ENCODE data around the gene GRM8. TPM values are rescaled to one million over a fixed set of nuclear protein-coding genes. Genes with fewer than 3 reads are reported as not detected.

Gene GRM8
- total RNA-seq, 1 donor from 2014 or later = 0.51 TPM

DNA sequence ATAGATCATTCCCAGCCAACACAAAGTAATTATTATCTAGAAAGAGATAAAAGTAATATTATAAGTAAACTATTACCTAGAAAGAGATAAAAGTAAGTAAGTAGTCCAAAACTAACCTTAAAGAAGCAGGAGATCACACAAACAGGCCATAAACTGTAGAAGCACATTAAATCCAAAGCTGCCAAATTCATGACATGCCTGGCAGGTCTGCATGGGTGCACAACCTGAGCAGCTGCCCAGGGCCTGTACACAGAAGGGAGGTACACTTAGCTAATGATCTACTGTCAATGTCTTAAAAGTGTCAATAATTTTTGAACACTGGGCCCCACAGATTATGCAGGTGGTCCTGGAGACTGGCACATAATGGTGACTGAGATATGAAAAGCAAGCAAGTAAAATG lies 196.5 kb downstream of the GRM8 start:
- H3K27ac Mint-ChIP-seq (ENCODE audit: unreplicated experiment) = no peak overlapping the region
- H3K36me3 Mint-ChIP-seq (ENCODE audit: unreplicated experiment) = no peaks in the 10 kb centered on the region
- TF ChIP-seq, protein P1, sequence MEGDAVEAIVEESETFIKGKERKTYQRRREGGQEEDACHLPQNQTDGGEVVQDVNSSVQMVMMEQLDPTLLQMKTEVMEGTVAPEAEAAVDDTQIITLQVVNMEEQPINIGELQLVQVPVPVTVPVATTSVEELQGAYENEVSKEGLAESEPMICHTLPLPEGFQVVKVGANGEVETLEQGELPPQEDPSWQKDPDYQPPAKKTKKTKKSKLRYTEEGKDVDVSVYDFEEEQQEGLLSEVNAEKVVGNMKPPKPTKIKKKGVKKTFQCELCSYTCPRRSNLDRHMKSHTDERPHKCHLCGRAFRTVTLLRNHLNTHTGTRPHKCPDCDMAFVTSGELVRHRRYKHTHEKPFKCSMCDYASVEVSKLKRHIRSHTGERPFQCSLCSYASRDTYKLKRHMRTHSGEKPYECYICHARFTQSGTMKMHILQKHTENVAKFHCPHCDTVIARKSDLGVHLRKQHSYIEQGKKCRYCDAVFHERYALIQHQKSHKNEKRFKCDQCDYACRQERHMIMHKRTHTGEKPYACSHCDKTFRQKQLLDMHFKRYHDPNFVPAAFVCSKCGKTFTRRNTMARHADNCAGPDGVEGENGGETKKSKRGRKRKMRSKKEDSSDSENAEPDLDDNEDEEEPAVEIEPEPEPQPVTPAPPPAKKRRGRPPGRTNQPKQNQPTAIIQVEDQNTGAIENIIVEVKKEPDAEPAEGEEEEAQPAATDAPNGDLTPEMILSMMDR (IDR thresholded peaks at IDR 0.05) = no peak
- no peaks in the 10 kb centered on the region for H3K4me1 Mint-ChIP-seq (ENCODE audit: unreplicated experiment)
- H3K4me3 Mint-ChIP-seq (ENCODE audit: unreplicated experiment) = no peak overlapping the region
- H3K27me3 Mint-ChIP-seq (ENCODE audit: unreplicated experiment) = no peaks in the 10 kb centered on the region
- no peak for DNase-seq (ENCODE audit: extremely low spot score, unreplicated experiment)
- no peaks in the 10 kb centered on the region for H3K9me3 Mint-ChIP-seq (ENCODE audit: unreplicated experiment)

DNA sequence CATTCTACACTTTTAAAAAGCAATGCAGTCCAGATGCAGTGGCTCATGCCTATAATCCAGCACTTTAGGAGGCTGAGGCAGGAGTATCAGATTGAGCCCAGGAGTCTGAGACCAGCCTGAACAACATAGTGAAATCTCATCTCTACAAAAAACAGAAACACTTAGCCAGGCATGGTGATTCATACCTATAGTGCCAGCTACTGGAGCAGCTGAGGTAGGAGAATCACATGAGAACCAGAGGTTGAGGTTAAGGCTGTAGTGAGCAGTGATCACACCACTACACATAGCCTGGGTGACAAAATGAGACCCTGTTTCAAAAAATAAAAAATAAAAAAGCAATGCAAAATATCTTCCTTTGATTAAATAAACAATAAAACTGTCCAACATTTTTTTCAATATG lies 205.2 kb downstream of the GRM8 start:
- Mint-ChIP-seq H3K4me3 (ENCODE audit: unreplicated experiment) (no peak overlapping the region), H3K9me3 (ENCODE audit: unreplicated experiment) (no peaks in the 10 kb centered on the region), H3K27me3 (ENCODE audit: unreplicated experiment) (no peaks in the 10 kb centered on the region), H3K27ac (ENCODE audit: unreplicated experiment) (no peak overlapping the region), H3K36me3 (ENCODE audit: unreplicated experiment) (no peaks in the 10 kb centered on the region), H3K4me1 (ENCODE audit: unreplicated experiment) (no peaks in the 10 kb centered on the region)
- no peak for DNase-seq (ENCODE audit: extremely low spot score, unreplicated experiment)
- TF ChIP-seq, protein P1 (IDR thresholded peaks at IDR 0.05) = no peak

DNA sequence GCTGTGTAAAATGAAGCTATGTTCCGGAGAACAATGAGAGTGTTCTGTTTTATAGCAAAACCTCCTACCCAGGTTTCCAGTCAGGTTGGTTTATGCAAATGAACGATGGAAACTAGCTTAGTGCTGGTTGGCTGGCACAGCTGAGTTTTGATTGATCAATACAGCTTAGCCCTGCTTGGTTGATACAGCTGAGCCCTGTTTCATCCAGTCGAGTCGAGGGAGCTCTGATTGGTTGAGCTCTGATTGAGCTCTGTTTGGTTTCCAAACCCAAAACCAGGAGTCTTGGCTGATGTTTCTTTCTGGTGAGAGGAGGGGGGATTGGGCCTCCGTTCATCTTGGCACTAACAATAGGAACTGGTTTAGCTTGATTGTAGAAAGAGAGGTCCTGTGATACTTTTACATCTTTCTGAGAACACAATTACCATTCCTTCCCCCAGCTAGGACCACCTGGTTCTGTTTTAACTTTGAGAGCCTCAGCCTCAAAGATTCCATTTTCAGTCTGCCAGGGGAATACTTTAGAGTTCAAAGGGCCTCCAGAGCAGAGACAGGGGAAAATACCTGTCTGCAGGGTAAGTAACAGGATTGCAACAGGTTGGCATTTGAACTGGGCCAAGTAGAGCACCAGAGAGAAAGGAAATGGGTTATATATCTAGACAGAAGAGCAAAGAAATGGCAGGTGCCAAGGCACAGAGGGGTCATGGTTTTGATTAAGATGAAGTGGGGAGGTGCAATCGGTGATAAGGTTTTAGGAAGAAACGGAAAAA lies 210.9 kb downstream of the GRM8 start:
- TF ChIP-seq, protein P1 (IDR thresholded peaks at IDR 0.05) = no peak
- Mint-ChIP-seq H3K36me3 (ENCODE audit: unreplicated experiment) (no peaks in the 10 kb centered on the region), H3K4me1 (ENCODE audit: unreplicated experiment) (no peaks in the 10 kb centered on the region), H3K27me3 (ENCODE audit: unreplicated experiment) (no peaks in the 10 kb centered on the region), H3K9me3 (ENCODE audit: unreplicated experiment) (no peaks in the 10 kb centered on the region), H3K27ac (ENCODE audit: unreplicated experiment) (no peak overlapping the region), H3K4me3 (ENCODE audit: unreplicated experiment) (no peak overlapping the region)
- DNase-seq (ENCODE audit: extremely low spot score, unreplicated experiment) = no peak

DNA sequence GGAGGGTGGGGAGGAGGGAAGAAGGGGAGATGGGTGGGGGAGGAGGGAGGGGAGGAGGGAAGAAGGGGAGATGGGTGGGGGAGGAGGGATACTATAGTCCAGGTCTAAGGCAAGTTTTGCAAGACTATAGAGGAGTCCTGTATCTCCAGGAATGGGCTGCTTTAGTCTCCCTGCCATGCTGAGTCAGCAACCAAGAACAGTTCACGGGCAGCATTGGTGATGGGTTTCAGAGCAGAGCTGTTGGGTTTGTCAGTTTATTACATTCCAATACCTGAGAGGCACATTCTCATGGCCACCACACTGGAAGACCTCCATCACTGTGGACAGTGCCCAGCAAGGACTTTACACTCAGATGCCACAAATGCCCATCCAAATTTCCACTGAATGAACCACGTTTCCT lies 212.7 kb downstream of the GRM8 start:
- Mint-ChIP-seq H3K4me3 (ENCODE audit: unreplicated experiment) (no peak overlapping the region), H3K9me3 (ENCODE audit: unreplicated experiment) (no peaks in the 10 kb centered on the region), H3K4me1 (ENCODE audit: unreplicated experiment) (no peaks in the 10 kb centered on the region), H3K27ac (ENCODE audit: unreplicated experiment) (no peak overlapping the region), H3K36me3 (ENCODE audit: unreplicated experiment) (no peaks in the 10 kb centered on the region), H3K27me3 (ENCODE audit: unreplicated experiment) (no peaks in the 10 kb centered on the region)
- no peak for DNase-seq (ENCODE audit: extremely low spot score, unreplicated experiment)
- TF ChIP-seq, protein P1 (IDR thresholded peaks at IDR 0.05) = no peak

DNA sequence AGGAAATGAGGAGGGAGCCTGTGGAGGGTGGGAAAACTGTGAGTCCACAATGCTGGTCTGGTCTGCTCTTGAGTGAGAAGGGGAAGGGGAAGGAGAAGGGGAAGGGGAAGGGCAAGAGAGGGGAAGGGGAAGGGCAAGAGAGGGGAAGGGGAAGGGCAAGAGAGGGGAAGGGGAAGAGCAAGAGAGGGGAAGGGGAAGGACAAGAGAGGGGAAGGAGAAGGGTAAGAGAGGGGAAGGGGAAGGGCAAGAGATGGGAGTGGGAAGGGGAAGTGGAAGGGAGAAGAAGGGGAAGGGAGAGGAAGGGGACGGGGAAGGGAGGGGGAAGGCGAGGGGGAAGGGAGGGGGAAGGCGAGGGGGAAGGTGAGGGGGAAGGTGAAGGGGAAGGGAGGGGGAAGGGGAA lies 213.2 kb downstream of the GRM8 start:
- no peaks in the 10 kb centered on the region for H3K4me1 Mint-ChIP-seq (ENCODE audit: unreplicated experiment)
- TF ChIP-seq, protein P1 (IDR thresholded peaks at IDR 0.05) = no peak
- H3K36me3 Mint-ChIP-seq (ENCODE audit: unreplicated experiment) = no peaks in the 10 kb centered on the region
- no peak for DNase-seq (ENCODE audit: extremely low spot score, unreplicated experiment)
- no peak overlapping the region for H3K4me3 Mint-ChIP-seq (ENCODE audit: unreplicated experiment)
- no peaks in the 10 kb centered on the region for H3K9me3 Mint-ChIP-seq (ENCODE audit: unreplicated experiment)
- no peak overlapping the region for H3K27ac Mint-ChIP-seq (ENCODE audit: unreplicated experiment)
- no peaks in the 10 kb centered on the region for H3K27me3 Mint-ChIP-seq (ENCODE audit: unreplicated experiment)
